GM10248 (cell line): ENCODE measurements around the gene SET.

ENCODE experiments used
- CTCF ChIA-PET: fragments of 300-600 bp; sonication (Branson Sonifier 250); formaldehyde crosslinking; extraction: SDS; loops from one replicate; lab custom pipeline; 2021; ENCODE audit warnings: antibody characterized with exemption; lab: Yijun Ruan, JAX
- POLR2A ChIA-PET: fragments of 350-650 bp; sonication (Branson Sonifier 250); formaldehyde crosslinking; extraction: SDS; loops from one replicate; lab custom pipeline; 2020; ENCODE audit warnings: antibody characterized with exemption; lab: Yijun Ruan, JAX
- DNase-seq: peaks from one replicate; pipeline ENCODE4 v3.0.0; 2012; ENCODE audit errors: extremely low spot score
- TF ChIP-seq, protein P1 (sequence below): IDR thresholded peaks from 2 replicates; pipeline ENCODE4 v1.5.1; 2012; ENCODE audit warnings: mild to moderate bottlenecking, low read depth; ENCODE audit errors: extremely low read depth, missing control alignments, control extremely low read depth

Gene SET

DNA sequence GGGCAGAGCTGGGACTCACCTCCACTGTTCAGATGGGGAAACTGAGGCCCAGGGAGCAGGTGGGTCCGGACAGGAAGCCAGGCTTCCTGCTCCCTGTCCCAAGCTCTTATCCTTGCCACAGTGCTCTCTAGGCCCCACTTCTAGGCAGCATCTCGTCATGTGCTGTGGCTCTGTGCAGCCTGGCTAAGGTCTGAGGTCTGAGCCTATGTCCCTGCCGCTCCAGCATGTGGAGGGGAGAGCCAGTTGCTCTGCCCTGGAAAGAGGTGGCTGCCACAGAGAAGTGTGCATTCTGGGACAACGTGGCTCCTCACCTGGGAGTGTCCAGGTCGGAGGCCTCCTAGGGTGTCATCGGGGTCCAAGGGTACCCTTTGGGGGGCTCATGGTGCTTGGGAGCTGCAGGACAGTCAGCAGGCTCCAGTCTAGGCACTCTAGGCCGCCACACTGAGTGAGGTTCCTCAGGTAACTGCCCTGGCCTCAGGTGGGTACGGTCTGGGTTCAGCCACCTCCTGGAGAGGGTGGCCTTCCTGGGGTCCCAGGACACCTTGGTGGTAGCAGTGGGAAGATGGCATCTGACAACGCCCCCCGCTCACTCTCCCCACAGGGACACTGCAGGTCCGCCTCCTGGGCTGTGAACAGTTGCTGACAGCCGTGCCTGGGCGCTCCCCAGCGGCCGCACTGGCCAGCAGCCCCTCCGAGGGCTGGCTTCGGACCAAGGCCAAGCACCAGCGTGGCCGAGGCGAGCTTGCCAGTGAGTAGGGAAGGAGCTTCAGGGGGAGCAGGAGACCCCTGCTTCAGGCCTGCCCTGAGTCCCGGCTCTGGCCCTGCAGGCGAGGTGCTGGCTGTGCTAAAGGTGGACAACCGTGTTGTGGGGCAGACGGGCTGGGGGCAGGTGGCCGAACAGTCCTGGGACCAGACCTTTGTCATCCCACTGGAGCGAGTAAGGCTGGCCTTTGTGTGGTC lies 23.7 kb downstream of the SET start:
- TF ChIP-seq, protein P1, sequence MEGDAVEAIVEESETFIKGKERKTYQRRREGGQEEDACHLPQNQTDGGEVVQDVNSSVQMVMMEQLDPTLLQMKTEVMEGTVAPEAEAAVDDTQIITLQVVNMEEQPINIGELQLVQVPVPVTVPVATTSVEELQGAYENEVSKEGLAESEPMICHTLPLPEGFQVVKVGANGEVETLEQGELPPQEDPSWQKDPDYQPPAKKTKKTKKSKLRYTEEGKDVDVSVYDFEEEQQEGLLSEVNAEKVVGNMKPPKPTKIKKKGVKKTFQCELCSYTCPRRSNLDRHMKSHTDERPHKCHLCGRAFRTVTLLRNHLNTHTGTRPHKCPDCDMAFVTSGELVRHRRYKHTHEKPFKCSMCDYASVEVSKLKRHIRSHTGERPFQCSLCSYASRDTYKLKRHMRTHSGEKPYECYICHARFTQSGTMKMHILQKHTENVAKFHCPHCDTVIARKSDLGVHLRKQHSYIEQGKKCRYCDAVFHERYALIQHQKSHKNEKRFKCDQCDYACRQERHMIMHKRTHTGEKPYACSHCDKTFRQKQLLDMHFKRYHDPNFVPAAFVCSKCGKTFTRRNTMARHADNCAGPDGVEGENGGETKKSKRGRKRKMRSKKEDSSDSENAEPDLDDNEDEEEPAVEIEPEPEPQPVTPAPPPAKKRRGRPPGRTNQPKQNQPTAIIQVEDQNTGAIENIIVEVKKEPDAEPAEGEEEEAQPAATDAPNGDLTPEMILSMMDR: no peak
- no peak for DNase-seq
- CTCF ChIA-PET: interaction anchor here (1.7 kb wide), 1 partner anchor 10 kb away, joined by 5 read pairs; the partner anchor contains the start of gene PKN3
- POLR2A ChIA-PET: interaction anchor here (0.5 kb wide), 1 partner anchor 248 kb away, joined by 3 read pairs; no protein-coding TSS in a partner anchor

DNA sequence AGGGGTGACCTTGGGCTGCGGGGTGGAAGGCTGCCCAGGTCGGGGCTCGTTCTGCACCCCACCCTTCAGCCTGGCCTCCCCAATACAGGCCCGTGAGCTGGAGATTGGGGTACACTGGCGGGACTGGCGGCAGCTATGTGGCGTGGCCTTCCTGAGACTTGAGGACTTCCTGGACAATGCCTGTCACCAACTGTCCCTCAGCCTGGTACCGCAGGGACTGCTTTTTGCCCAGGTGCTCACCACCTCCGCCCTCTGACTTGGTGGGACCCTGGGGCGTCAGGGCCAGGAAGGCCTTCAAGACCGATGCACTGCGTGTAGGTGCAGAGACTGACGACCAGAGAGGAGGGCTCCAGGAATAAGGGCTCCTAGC lies 24.4 kb downstream of the SET start:
- TF ChIP-seq, protein P1: no peak
- POLR2A ChIA-PET: no interaction called here
- CTCF ChIA-PET: no interaction called here
- DNase-seq: no peak

DNA sequence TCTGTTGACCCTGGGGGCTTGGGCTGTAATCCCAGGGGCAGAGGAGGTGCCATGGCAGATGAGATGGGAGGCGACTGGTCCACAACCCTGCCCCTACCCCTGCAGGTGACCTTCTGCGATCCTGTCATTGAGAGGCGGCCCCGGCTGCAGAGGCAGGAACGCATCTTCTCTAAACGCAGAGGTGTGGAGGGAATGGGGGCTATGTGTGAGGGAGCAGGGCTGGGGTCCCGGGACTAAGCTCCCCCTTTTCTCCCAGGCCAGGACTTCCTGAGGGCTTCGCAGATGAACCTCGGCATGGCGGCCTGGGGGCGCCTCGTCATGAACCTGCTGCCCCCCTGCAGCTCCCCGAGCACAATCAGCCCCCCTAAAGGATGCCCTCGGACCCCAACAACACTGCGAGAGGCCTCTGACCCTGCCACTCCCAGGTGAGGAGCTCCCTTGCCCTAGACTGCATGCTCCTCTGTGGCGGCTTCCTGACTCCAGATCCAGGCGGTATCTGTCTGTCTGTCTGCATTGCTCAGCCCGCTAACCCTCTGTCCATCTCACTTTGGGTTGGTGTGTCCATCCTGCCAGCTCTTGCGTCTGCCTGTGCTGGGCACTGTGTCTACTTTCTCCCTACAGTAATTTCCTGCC lies 25.0 kb downstream of the SET start:
- POLR2A ChIA-PET: no interaction called here
- CTCF ChIA-PET: interaction anchor here (1.2 kb wide), 1 partner anchor 12 kb away, joined by 6 read pairs; the partner anchor contains the start of gene PKN3
- no peak for DNase-seq

DNA sequence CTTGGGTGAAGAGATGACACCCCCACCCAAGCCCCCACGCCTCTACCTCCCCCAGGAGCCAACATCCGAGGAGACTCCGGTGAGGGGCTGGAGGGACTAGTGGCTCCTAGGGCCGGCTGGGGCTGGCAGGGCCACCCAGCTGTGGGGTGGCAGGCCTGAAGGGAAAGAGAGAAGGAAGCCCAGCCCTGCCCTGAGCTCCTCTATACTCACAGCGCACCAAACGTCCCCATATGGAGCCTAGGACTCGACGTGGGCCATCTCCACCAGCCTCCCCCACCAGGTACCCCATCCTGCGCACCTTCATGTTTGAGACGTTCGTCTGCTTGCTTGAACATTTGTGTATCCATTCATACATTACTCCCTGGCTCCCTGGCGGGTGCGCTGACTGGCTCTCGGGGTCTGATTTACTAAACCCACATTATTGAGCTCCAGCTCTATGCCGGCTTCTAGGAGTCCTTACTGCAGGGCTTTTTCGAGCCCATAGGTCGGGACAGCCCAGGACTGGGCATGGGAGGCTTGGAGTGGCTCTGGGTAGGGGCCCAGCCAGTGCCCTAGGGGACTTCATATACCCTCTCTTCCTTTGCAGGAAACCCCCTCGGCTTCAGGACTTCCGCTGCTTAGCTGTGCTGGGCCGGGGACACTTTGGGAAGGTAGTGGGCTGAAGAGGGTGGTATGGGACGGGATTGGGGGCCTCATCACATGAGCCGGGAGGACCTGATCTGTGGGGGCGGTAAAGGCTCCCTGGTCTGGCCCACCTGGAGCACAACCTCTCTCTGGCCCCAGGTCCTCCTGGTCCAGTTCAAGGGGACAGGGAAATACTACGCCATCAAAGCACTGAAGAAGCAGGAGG lies 25.8 kb downstream of the SET start:
- ChIA-PET CTCF (interaction anchor here (1.2 kb wide), 2 partner anchors 13 kb away, joined by 3 to 6 read pairs; partner anchors contain the start of gene PKN3), POLR2A (no interaction called here)
- no peak for DNase-seq
- TF ChIP-seq, protein P1: no peak

More for the DNA sequence above, 25.0 kb downstream of the SET start:
- TF ChIP-seq, protein P1: no peak

DNA sequence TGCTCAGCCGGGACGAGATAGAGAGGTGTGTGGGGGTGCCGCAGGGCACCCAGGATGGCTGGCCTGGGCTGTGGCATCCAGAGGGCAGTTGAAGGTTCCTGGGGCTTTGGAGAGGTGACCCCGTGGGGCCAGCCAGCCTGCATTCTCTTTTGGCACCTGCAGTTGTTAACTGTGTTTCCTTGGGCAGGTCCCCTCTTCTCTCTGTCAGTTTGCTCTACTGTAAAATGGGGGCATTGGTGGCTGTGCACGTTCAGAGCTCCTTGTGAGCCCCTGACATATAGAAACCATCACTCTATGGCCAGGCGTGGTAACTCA lies 26.4 kb downstream of the SET start:
- TF ChIP-seq, protein P1: no peak
- POLR2A ChIA-PET: no interaction called here
- CTCF ChIA-PET: interaction anchor here (0.9 to 1.2 kb wide), 2 partner anchors 13 to 212 kb away, joined by 3 read pairs; partner anchors contain the start of gene PKN3
- DNase-seq: no peak
